ENCODE results near the gene MRPS12. TPM values are rescaled to one million over a fixed set of nuclear protein-coding genes. Genes with fewer than 3 reads are reported as not detected.

The MRPS12 gene
- total and polyA plus RNA-seq, 2 of the 13 experiments (the other 11 are each of a cell fraction or from before 2014, with no cell fraction given): 27.5 to 54.8 TPM

GRCh38 chr19:38929929-38930775, 592 bp upstream of the MRPS12 start, which contains the start of gene SARS2 (continued):
- TF ChIP-seq RCOR2 (CRISPR knock-in tag; IDR thresholded peaks at IDR 0.05): no peak
- TF ChIP-seq ZNF766 (CRISPR knock-in tag; IDR thresholded peaks at IDR 0.05; ENCODE audit: borderline replicate concordance): no peak
- TF ChIP-seq HOXA3 (CRISPR knock-in tag; IDR thresholded peaks at IDR 0.05): peak; percentile 81
- peak; percentile 73; the same call in 1 of the 2 replicates for TF ChIP-seq ZHX2 (IDR thresholded peaks at IDR 0.05; ENCODE audit: low read depth)
- TF ChIP-seq ZHX2 (CRISPR knock-in tag; IDR thresholded peaks at IDR 0.05; ENCODE audit: borderline replicate concordance): no peak
- TF ChIP-seq MAZ (IDR thresholded peaks at IDR 0.05; ENCODE audit: borderline replicate concordance, low read depth, low read length): peak; percentile 69; the same call in 1 of the 2 replicates
- no peak for TF ChIP-seq MAZ (CRISPR knock-in tag; IDR thresholded peaks at IDR 0.05; ENCODE audit: low read depth)
- TF ChIP-seq ZNF44 (CRISPR knock-in tag; IDR thresholded peaks at IDR 0.05): 0 out of 2 replicates have a peak, but pooled peaks have one; percentile 39
- TF ChIP-seq ZNF224 (CRISPR knock-in tag; IDR thresholded peaks at IDR 0.05): no peak
- no peak for TF ChIP-seq TCF7L2 (IDR thresholded peaks at IDR 0.05; ENCODE audit: low read depth, low read length)
- peak; percentile 84; the same call in 1 of the 2 replicates for TF ChIP-seq AKAP8 (CRISPR knock-in tag; IDR thresholded peaks at IDR 0.05)
- no peak for TF ChIP-seq RBM22 (optimal IDR thresholded peaks at IDR 0.05; ENCODE audit: low read length)
- TF ChIP-seq SIX4 (CRISPR knock-in tag; IDR thresholded peaks at IDR 0.05): no peak
- peak; percentile 71 for TF ChIP-seq SP4 (CRISPR knock-in tag; IDR thresholded peaks at IDR 0.05)
- TF ChIP-seq FLYWCH1 (CRISPR knock-in tag; IDR thresholded peaks at IDR 0.05): no peak; the same call in 1 of the 2 replicates
- no peak for TF ChIP-seq NPAS2 (CRISPR knock-in tag; IDR thresholded peaks at IDR 0.05; ENCODE audit: borderline replicate concordance)
- no peak for TF ChIP-seq MTF1 (CRISPR knock-in tag; IDR thresholded peaks at IDR 0.05)
- TF ChIP-seq ZNF770 (CRISPR knock-in tag; IDR thresholded peaks at IDR 0.05): no peak
